ENCODE results near the gene VEGFA.

Gene VEGFA

DNA sequence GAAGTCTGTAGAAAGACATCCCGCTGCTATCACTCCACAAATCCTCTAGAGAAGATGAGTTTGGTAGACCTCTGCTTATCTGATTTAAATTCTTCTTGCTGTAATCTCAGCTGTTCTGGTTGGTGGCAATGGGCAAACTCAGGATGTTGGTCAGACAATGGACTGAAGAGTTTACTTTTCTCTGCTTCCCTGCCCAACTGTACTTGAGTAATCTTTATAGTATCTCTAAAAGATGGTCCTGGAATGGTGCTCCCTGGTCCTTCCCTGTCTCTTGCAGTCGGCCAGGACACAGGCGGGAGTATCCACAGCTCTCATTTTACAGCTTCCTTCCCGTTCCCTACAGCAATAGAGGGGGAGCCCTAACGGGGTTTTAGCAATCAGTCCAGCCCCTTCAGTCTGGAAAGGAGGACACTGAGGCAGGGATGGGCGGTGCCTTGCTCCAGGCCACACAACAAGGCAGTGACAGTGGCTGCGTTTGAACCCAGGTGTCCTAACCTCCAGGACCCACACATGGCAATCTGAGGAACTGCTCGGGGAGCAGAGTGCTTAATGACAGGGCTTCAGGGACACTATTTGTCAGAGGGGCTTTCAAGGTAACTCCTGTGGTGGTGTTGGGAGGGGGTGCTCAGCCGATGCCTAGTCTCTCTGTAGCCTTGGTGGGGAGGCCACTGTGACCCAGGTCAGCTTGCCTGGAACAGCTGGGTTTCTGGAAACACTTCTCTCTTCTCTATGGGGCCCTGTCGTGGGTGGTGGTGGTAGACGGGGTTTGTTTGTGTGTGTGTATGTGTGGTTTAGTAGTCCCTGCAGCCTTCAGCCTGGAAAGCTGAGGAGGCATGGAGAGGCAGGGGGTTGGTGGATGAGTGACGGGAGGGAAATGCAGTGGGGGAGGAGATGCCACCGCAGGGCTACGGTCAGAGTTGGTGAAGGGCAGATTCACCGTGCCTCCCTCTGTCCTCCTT, 9.5 kb upstream of the VEGFA start:
- DNase-seq = no peak

DNA sequence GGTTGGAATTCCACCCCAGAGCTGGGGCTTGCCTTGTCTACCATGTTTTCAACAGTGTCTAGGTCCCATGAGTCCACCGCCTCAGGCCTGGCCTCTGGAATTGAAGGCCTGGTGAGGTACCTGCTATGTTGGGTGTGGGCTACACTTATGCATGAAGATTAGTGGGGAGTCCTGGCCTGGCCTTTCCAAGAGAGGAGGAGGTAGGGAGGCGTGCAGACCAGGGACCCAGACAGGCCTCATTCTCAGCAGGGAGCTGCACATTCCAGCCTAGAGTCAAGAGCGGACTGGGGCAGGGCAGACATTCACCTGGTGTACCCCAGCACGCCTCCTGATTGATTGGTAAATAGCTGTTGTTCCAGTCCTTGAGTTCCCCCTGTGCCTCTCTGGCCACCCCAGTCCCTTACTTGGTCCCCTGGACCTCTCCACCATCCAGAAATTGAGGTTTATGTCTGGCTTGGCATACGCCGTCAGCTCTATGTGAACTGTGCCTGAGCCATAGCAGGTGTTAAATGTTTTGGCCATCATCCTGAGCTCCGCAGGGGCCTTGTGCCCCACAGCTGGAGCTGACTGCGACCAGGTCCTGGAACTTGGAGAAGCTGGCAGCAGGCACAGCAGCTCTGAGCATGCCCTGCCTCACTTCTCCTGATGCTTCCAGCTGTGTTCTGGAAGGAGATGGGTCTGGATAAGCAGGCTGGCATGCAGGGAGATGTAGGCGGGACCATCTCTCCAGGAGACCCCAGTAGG, 8.2 kb upstream of the VEGFA start:
- no peak for DNase-seq

- no peak for DNase-seq
Measured at GRCh38 chr6:43762410-43762768, 7.6 kb upstream of the VEGFA start.

GRCh38 chr6:43762966-43763695, 6.9 kb upstream of the VEGFA start:
- no peak for DNase-seq

DNA sequence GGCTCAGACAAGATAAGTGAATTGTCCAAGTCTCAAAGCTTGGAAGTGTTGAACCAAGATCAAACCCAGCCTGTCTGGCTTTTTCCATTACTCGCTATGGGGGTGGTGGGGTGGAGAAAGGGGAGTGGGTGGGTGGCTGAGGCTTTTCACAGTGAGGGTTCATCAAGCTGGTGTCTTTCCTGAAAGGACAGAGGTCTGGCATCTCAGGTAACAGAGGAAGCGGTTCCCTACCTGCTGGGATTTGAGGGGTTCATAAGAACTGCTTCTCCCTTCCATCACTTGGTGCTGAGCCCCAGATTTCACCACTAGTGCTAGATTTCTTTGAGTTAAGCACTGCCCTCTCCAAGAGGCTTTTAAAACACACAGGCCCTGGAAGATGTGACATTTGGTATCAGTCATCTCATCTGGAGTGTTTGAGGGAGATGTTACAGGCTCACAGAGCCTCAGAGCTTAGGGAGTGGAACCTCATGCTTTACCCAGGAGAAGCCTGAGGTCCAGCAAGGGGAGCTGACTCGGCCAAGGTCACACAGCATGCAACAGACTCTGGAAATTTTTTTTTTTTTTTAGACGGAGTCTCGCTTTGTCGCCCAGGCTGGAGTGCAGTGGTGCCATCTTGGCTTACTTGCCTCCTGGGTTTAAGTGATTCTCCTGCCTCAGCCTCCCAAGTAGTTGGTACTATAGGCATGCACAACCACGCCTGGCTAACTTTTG, 6.0 kb upstream of the VEGFA start:
- DNase-seq = no peak

DNA sequence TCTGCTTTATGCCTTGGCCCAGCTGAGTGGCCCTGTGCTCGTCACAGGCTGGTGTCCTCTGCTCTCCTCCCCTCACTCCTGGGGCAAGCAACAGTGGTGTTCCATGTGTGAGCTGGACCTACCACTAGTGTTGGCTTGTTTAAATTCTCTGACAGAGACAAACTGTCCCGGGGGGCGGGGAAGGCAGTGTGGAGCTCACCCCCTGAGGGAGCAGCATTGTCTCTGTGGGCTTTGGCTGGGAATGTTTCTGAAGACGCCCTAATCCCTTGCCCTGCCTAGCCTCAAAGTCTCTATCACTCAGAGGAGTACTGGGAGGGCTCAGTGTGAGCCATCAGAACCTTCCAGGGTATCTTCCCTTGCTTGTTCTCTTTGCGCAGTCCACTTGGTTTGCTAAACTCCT, 5.2 kb upstream of the VEGFA start:
- no peak for DNase-seq

DNA sequence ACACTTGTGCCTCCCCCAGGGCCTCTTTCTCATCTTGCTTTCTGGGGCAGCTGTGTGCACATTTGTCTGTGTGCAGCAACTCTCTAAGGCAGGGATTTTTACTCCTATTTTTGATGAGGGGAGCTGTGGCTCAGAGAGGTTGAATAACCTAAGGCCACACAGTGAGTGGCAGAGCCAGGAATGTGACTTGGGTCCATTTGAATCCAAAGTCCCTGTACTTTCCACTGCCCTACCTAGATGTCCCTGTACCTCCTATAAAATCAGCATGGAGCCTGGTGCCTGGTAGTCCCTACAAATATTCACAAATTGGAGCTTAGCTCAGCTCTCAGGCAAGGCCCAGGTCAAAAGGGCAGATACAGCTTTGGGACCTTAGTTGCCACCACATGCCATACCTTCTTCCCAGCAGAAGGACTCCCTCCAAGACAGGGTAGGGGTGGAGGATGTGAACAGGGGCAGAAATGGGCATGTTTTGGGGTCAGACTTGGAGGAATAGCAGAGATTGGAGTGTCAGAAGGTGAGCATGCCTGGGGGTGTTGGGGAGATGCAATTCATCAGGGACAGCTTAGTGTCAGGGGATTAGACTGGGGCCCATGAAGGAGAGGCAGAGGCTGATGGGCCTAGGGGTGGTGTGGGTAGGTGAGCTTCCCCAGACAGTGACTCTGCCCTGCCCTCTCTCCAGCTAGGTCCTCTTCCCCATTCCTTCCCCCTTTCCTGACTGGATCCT, 4.1 kb upstream of the VEGFA start:
- DNase-seq = no peak

DNA sequence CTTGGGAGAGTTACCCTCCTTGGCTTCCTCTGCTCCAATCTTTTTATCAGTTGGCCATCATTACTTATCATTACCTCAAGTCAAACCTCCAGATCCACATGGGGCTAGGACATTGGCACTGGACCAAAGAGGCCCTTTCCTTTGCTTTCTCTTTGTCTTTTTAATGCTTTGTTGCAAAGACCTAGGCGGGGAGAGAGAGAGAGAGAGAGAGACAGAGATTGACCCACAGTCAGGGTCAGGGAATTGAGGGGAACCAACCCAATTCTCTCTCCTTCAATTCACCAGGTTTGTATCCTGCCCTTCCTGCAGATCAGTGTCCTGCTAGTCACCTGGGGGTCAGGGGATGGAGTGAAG, 3.5 kb upstream of the VEGFA start:
- no peak for DNase-seq

GRCh38 chr6:43766964-43767461, 3.0 kb upstream of the VEGFA start:
- no peak for DNase-seq

DNA sequence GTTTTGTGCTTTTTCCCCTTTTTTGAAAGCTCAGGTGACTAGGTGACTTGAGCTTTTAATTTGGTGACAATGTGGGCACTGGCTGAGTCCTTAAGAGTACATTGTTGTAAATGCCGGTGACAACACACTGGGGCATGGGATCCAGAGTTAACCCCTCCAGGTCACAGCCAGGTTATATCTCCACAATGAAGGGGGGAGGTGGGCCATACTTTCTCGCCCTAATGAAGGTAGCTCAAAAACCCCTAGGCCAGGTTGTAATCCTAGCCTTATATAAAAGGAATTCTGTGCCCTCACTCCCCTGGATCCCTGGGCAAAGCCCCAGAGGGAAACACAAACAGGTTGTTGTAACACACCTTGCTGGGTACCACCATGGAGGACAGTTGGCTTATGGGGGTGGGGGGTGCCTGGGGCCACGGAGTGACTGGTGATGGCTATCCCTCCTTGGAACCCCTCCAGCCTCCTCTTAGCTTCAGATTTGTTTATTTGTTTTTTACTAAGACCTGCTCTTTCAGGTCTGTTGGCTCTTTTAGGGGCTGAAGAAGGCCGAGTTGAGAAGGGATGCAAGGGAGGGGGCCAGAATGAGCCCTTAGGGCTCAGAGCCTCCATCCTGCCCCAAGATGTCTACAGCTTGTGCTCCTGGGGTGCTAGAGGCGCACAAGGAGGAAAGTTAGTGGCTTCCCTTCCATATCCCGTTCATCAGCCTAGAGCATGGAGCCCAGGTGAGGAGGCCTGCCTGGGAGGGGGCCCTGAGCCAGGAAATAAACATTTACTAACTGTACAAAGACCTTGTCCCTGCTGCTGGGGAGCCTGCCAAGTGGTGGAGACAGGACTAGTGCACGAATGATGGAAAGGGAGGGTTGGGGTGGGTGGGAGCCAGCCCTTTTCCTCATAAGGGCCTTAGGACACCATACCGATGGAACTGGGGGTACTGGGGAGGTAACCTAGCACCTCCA, 2.2 kb upstream of the VEGFA start:
- DNase-seq = no peak

DNA sequence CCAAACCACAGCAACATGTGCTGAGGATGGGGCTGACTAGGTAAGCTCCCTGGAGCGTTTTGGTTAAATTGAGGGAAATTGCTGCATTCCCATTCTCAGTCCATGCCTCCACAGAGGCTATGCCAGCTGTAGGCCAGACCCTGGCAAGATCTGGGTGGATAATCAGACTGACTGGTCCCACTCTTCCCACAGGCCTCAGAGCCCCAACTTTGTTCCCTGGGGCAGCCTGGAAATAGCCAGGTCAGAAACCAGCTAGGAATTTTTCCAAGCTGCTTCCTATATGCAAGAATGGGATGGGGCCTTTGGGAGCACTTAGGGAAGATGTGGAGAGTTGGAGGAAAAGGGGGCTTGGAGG, 1.5 kb upstream of the VEGFA start:
- DNase-seq = no peak

- no peak for DNase-seq
Measured at GRCh38 chr6:43768983-43769525, 957 bp upstream of the VEGFA start.

GRCh38 chr6:43770372-43771209, 580 bp downstream of the VEGFA start:
- peak; percentile 17 to 30 for DNase-seq

- peak; percentile 24 to 50 for DNase-seq
Measured at GRCh38 chr6:43771210-43771857, 1.3 kb downstream of the VEGFA start.

DNA sequence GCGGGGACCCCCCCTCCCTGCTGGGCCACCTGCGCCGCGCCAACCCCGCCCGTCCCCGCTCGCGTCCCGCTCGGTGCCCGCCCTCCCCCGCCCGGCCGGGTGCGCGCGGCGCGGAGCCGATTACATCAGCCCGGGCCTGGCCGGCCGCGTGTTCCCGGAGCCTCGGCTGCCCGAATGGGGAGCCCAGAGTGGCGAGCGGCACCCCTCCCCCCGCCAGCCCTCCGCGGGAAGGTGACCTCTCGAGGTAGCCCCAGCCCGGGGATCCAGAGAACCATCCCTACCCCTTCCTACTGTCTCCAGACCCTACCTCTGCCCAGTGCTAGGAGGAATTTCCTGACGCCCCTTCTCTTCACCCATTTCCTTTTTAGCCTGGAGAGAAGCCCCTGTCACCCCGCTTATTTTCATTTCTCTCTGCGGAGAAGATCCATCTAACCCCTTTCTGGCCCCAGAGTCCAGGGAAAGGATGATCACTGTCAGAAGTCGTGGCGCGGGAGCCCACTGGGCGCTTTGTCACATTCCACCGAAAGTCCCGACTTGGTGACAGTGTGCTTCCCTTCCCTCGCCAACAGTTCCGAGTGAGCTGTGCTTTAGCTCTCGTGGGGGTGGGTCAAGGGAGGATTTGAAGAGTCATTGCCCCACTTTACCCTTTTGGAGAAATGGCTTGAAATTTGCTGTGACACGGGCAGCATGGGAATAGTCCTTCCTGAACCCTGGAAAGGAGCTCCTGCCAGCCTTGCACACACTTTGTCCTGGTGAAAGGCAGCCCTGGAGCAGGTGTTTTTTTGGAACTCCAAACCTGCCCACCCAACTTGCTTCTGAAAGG, 2.1 kb downstream of the VEGFA start:
- peak; percentile 15 to 36 for DNase-seq

DNA sequence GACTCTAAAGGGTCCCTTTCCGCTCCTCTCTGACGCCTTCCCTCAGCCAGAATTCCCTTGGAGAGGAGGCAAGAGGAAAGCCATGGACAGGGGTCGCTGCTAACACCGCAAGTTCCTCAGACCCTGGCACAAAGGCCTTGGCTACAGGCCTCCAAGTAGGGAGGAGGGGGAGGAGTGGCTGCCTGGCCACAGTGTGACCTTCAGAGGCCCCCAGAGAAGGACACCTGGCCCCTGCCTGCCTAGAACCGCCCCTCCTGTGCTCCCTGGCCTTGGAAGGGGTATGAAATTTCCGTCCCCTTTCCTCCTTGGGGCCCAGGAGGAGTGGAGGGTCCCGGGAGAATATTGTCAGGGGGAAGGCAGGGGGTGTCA, 2.7 kb downstream of the VEGFA start:
- DNase-seq = no peak

DNA sequence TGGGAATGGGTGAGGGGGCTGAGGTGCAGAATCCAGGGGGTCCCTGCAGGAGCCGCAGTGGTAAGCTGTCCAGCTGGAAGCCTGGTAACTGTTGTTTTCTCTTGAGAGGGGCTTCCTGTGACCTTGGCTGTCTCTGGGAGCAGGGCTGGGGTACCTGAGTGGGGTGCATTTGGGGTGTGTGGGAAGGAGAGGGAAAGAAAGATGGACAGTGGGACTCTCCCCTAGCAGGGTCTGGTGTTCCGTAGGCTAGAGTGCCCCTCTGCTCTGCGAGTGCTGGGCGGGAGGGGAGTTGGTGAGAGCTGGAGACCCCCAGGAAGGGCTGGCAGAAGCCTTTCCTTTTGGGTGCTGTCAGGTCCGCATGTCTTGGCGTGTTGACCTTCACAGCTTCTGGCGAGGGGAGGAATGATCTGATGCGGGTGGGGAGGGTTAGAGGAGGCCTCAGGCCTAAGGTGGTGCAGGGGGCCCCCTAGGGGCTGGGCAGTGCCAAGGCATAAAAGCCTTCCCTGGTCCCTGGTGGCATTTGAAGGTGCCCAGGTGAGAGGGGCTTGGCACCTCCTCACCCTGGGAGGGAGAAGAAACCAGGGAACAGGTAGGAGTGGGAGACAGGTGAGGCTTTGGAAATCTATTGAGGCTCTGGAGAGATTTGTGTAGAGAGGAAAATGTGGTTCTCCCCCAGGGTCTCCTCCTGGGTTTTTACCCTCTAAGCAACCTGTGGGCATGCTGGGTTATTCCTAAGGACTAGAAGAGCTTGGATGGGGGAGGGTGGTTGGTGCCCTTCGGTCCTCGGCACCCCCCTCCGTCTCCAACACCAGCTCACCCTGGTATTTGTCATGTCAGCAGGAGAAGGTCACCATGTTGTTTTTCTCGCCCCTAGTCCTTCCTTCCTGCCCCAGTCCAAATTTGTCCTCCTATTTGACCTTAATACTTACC, 3.3 kb downstream of the VEGFA start:
- peak; percentile 36 to 43 for DNase-seq
